NT2/D1 (cell line): ENCODE measurements around the gene KCNS3.

ENCODE experiments used
- DNase-seq: peaks from one replicate; pipeline ENCODE4 v3.0.0-alpha.2; 2011; ENCODE audit warnings: low read depth, low spot score
- H3K27me3 ChIP-seq: 2 replicates; pipeline ENCODE4 v1.6.0; 2011; ENCODE audit warnings: mild to moderate bottlenecking; ENCODE audit not compliant: insufficient read length, insufficient read depth
- H3K36me3 ChIP-seq: 2 replicates; pipeline ENCODE4 v1.6.1; 2011; ENCODE audit warnings: mild to moderate bottlenecking, low read length, mixed read lengths; ENCODE audit not compliant: insufficient read depth, insufficient read length
- H3K4me1 ChIP-seq: 2 replicates; pipeline ENCODE4 v1.5.1; 2011; ENCODE audit not compliant: insufficient read depth, insufficient read length
- H3K4me3 ChIP-seq: 2 replicates; pipeline ENCODE4 v1.5.1; 2011; ENCODE audit warnings: low read depth; ENCODE audit not compliant: insufficient read length
- H3K9ac ChIP-seq: 2 replicates; pipeline ENCODE4 v1.6.0; 2011; ENCODE audit warnings: low read depth; ENCODE audit not compliant: insufficient read length
- H3K9me3 ChIP-seq: 2 replicates; pipeline ENCODE4 v1.5.1; 2011; ENCODE audit warnings: mild to moderate bottlenecking, low read length; ENCODE audit not compliant: insufficient read depth
- SUZ12 ChIP-seq: IDR thresholded peaks from 2 replicates; pipeline ENCODE4 v1.6.1; 2011; ENCODE audit not compliant: insufficient read length, insufficient read depth; ENCODE audit errors: extremely low read depth
- YY1 ChIP-seq: IDR thresholded peaks from 2 replicates; pipeline ENCODE4 v1.6.1; 2011; ENCODE audit not compliant: insufficient read length, insufficient read depth
- ZNF274 ChIP-seq: IDR thresholded peaks from 2 replicates; pipeline ENCODE4 v1.6.1; 2011; ENCODE audit warnings: mild to moderate bottlenecking, low read depth, low read length

The KCNS3 gene

GRCh38 chr2:17943444-17943843, 65.0 kb downstream of the KCNS3 start:
- DNase-seq: no peak
- H3K9me3 ChIP-seq: no peaks in the 10 kb centered on the region
- H3K4me1 ChIP-seq: no peaks in the 10 kb centered on the region
- TF ChIP-seq ZNF274: no peak
- TF ChIP-seq SUZ12: no peak
- TF ChIP-seq YY1: no peak
- H3K9ac ChIP-seq: no peak overlapping the region
- no peaks in the 10 kb centered on the region for H3K27me3 ChIP-seq
- H3K36me3 ChIP-seq: no peaks in the 10 kb centered on the region
- no peak overlapping the region for H3K4me3 ChIP-seq

GRCh38 chr2:17947113-17947512, 68.6 kb downstream of the KCNS3 start:
- H3K4me3 ChIP-seq: no peak overlapping the region
- no peaks in the 10 kb centered on the region for H3K36me3 ChIP-seq
- no peak overlapping the region for H3K9ac ChIP-seq
- no peak for TF ChIP-seq YY1
- no peak for TF ChIP-seq SUZ12
- TF ChIP-seq ZNF274: no peak
- no peak for DNase-seq
- H3K4me1 ChIP-seq: no peaks in the 10 kb centered on the region
- no peaks in the 10 kb centered on the region for H3K27me3 ChIP-seq
- H3K9me3 ChIP-seq: no peaks in the 10 kb centered on the region

- Histone ChIP-seq H3K36me3 (no peaks in the 10 kb centered on the region), H3K4me1 (no peaks in the 10 kb centered on the region), H3K27me3 (no peaks in the 10 kb centered on the region), H3K9ac (no peak overlapping the region), H3K9me3 (no peaks in the 10 kb centered on the region), H3K4me3 (no peak overlapping the region)
- no peak for DNase-seq
- TF ChIP-seq ZNF274 (no peak), SUZ12 (no peak), YY1 (no peak)
Measured at GRCh38 chr2:17950006-17950405, 71.5 kb downstream of the KCNS3 start.

GRCh38 chr2:17951563-17951962, 73.1 kb downstream of the KCNS3 start:
- no peak for DNase-seq
- H3K27me3 ChIP-seq: no peaks in the 10 kb centered on the region
- no peak for TF ChIP-seq ZNF274
- TF ChIP-seq SUZ12: no peak
- TF ChIP-seq YY1: no peak

GRCh38 chr2:17958466-17959092, 80.1 kb downstream of the KCNS3 start:
- H3K27me3 ChIP-seq: no peaks in the 10 kb centered on the region
- H3K9ac ChIP-seq: no peak overlapping the region
- H3K36me3 ChIP-seq: no peaks in the 10 kb centered on the region
- H3K9me3 ChIP-seq: no peaks in the 10 kb centered on the region
- TF ChIP-seq ZNF274: no peak
- no peak for TF ChIP-seq YY1
- TF ChIP-seq SUZ12: no peak
- no peaks in the 10 kb centered on the region for H3K4me1 ChIP-seq
- no peak for DNase-seq
- H3K4me3 ChIP-seq: no peak overlapping the region

More at GRCh38 chr2:17951563-17951962, 73.1 kb downstream of the KCNS3 start:
- H3K36me3 ChIP-seq: no peaks in the 10 kb centered on the region
- no peak overlapping the region for H3K9ac ChIP-seq
- no peak overlapping the region for H3K4me3 ChIP-seq
- no peaks in the 10 kb centered on the region for H3K9me3 ChIP-seq
- H3K4me1 ChIP-seq: no peaks in the 10 kb centered on the region

- H3K4me3 ChIP-seq: no peak overlapping the region
- no peaks in the 10 kb centered on the region for H3K9me3 ChIP-seq
- no peaks in the 10 kb centered on the region for H3K36me3 ChIP-seq
- H3K9ac ChIP-seq: no peak overlapping the region
- no peak for TF ChIP-seq SUZ12
- TF ChIP-seq YY1: no peak
- TF ChIP-seq ZNF274: no peak
- no peaks in the 10 kb centered on the region for H3K4me1 ChIP-seq
- no peaks in the 10 kb centered on the region for H3K27me3 ChIP-seq
- no peak for DNase-seq
Measured at GRCh38 chr2:17959356-17959755, 80.9 kb downstream of the KCNS3 start.

GRCh38 chr2:17959833-17960232, 81.4 kb downstream of the KCNS3 start:
- Histone ChIP-seq H3K9ac (no peak overlapping the region), H3K4me1 (no peaks in the 10 kb centered on the region), H3K9me3 (no peaks in the 10 kb centered on the region), H3K4me3 (no peak overlapping the region), H3K27me3 (no peaks in the 10 kb centered on the region), H3K36me3 (no peaks in the 10 kb centered on the region)
- TF ChIP-seq ZNF274: no peak
- no peak for TF ChIP-seq SUZ12
- TF ChIP-seq YY1: no peak
- DNase-seq: no peak

- Histone ChIP-seq H3K4me3 (no peak overlapping the region), H3K9ac (no peak overlapping the region), H3K4me1 (no peaks in the 10 kb centered on the region), H3K27me3 (no peaks in the 10 kb centered on the region), H3K36me3 (no peaks in the 10 kb centered on the region), H3K9me3 (no peaks in the 10 kb centered on the region)
- DNase-seq: no peak
- TF ChIP-seq ZNF274 (no peak), YY1 (no peak), SUZ12 (no peak)
Measured at GRCh38 chr2:17960925-17961324, 82.5 kb downstream of the KCNS3 start.
